H1 (cell line): ENCODE data around the gene MDFI. TPM values are rescaled to one million over a fixed set of nuclear protein-coding genes. Genes with fewer than 3 reads are reported as not detected.

Experiments used
- CTCF ChIA-PET: fragments of 300-600 bp; sonication (Branson Sonifier 250); formaldehyde crosslinking; loops from one replicate; lab custom pipeline; 2021; ENCODE audit not compliant: partially characterized antibody; lab: Charles Lee
- POLR2A ChIA-PET: fragments of 300-600 bp; sonication (Branson Sonifier 250); formaldehyde crosslinking; loops from one replicate; lab custom pipeline; 2021; ENCODE audit warnings: inconsistent platforms; ENCODE audit not compliant: partially characterized antibody; lab: Charles Lee
- DNase-seq, 2 experiments: peaks; one replicate each; pipeline versions ENCODE4 v3.0.0 to v3.0.0-alpha.2; 2010 to 2022; ENCODE audit warnings: low spot score in 2 of 2, low read depth in 1 of 2, mixed read lengths in 1 of 2
- FAIRE-seq: peaks from 2 replicates; lab custom pipeline; 2011; peaks lifted over from hg19 to GRCh38; lab: Jason Lieb, UNC
- H2AFZ ChIP-seq: 2 replicates; pipeline ENCODE4 v1.8.1; 2012; ENCODE audit warnings: low read length, inconsistent platforms
- H2AK5ac ChIP-seq: 2 replicates; pipeline ENCODE4 v1.6.1; 2013; ENCODE audit warnings: low read depth, low read length
- H2BK120ac ChIP-seq: replicated peaks from 2 replicates; pipeline ENCODE3; 2013; ENCODE audit warnings: low read depth, low read length, inconsistent platforms
- H2BK12ac ChIP-seq: 2 replicates; pipeline ENCODE4 v1.6.1; 2013; ENCODE audit warnings: low read depth, low read length
- H2BK15ac ChIP-seq: 2 replicates; pipeline ENCODE4 v1.6.1; 2013; ENCODE audit warnings: low read length
- H2BK20ac ChIP-seq: 2 replicates; pipeline ENCODE4 v1.6.1; 2013; ENCODE audit warnings: low read length
- H2BK5ac ChIP-seq: 2 replicates; pipeline ENCODE4 v1.6.1; 2013; ENCODE audit warnings: low read depth, low read length
- H3K14ac ChIP-seq: 2 replicates; pipeline ENCODE4 v1.6.1; 2013; ENCODE audit warnings: inconsistent platforms; ENCODE audit not compliant: insufficient read length
- H3K18ac ChIP-seq: 2 replicates; pipeline ENCODE4 v1.6.1; 2013; ENCODE audit warnings: low read length; ENCODE audit errors: extremely low read depth
- H3K23ac ChIP-seq: 2 replicates; pipeline ENCODE4 v1.6.1; 2013; ENCODE audit warnings: inconsistent platforms; ENCODE audit not compliant: insufficient read length
- H3K23me2 ChIP-seq: 2 replicates; pipeline ENCODE4 v1.6.1; 2013; ENCODE audit warnings: low read depth, low read length
- H3K27ac ChIP-seq: 2 replicates; pipeline ENCODE4 v1.6.1; 2011; ENCODE audit warnings: low read depth, low read length, inconsistent platforms
- H3K27me3 ChIP-seq, 4 experiments: replicated peaks in 1 of 4; 1 replicate in 1 of 4; 2 replicates in 3 of 4; pipeline versions ENCODE4 v1.6.1 to v1.8.1; 2011 to 2013; ENCODE audit warnings: low read length in 3 of 4, mild to moderate bottlenecking in 3 of 4, inconsistent platforms in 2 of 4, mixed read lengths in 2 of 4, moderate library complexity in 1 of 4; ENCODE audit not compliant: control insufficient read depth in 3 of 4, insufficient read depth in 3 of 4; ENCODE audit errors: extremely low read depth in 1 of 4
- H3K36me3 ChIP-seq, 4 experiments: 2 replicates each; pipeline versions ENCODE4 v1.6.1 to v1.8.1; 2011 to 2013; ENCODE audit warnings: mild to moderate bottlenecking in 4 of 4, low read length in 3 of 4, moderate library complexity in 2 of 4, control low read depth in 1 of 4, inconsistent platforms in 1 of 4; ENCODE audit not compliant: insufficient read depth in 4 of 4, control insufficient read depth in 2 of 4
- H3K4ac ChIP-seq: replicated peaks from 2 replicates; pipeline ENCODE3; 2013; ENCODE audit warnings: low read length, low read depth, mixed read lengths, inconsistent platforms; ENCODE audit not compliant: insufficient read length
- H3K4me1 ChIP-seq, 4 experiments: replicated peaks in 1 of 4; 1 replicate in 1 of 4; 2 replicates in 3 of 4; pipeline versions ENCODE4 v1.6.1 to v1.8.1; 2011 to 2013; ENCODE audit warnings: low read length in 3 of 4, inconsistent platforms in 2 of 4, mixed read lengths in 1 of 4; ENCODE audit not compliant: insufficient read depth in 4 of 4, control insufficient read depth in 3 of 4
- H3K4me2 ChIP-seq, 2 experiments: 2 replicates each; pipeline versions ENCODE4 v1.6.1 to v1.8.1; 2011 to 2013; ENCODE audit warnings: low read depth in 2 of 2, low read length in 2 of 2, control low read depth in 1 of 2, inconsistent platforms in 1 of 2, mild to moderate bottlenecking in 1 of 2; ENCODE audit not compliant: insufficient read depth in 1 of 2
- H3K4me3 ChIP-seq, 4 experiments: fragments of 200-600, 300-600 bp in 1 of 4; sonication (generic), shearing (Covaris generic), sonication (Bioruptor Twin) in 1 of 4; 2 replicates each; pipeline versions ENCODE4 v1.5.1 to v1.8.1; 2011 to 2016; ENCODE audit warnings: low read length in 4 of 4, low read depth in 3 of 4, control low read depth in 2 of 4, inconsistent platforms in 2 of 4, mild to moderate bottlenecking in 2 of 4, mixed read lengths in 1 of 4, moderate library complexity in 1 of 4; ENCODE audit not compliant: insufficient read depth in 2 of 4; ENCODE audit errors: extremely low read depth in 1 of 4
- H3K56ac ChIP-seq: replicated peaks from 2 replicates; pipeline ENCODE3; 2013; ENCODE audit warnings: low read depth, mild to moderate bottlenecking, mixed read lengths, low read length, inconsistent platforms; ENCODE audit not compliant: insufficient read length
- H3K79me1 ChIP-seq: 2 replicates; pipeline ENCODE4 v1.6.1; 2013; ENCODE audit warnings: low read depth, low read length, control low read depth
- H3K79me2 ChIP-seq, 2 experiments: 2 replicates each; pipeline versions ENCODE4 v1.6.1 to v1.8.1; 2012 to 2013; ENCODE audit warnings: low read length in 2 of 2, mild to moderate bottlenecking in 2 of 2, inconsistent platforms in 1 of 2; ENCODE audit not compliant: insufficient read depth in 2 of 2, control insufficient read depth in 1 of 2
- H3K9ac ChIP-seq, 4 experiments: replicated peaks in 1 of 4; 1 replicate in 1 of 4; 2 replicates in 3 of 4; pipeline versions ENCODE4 v1.6.1 to v1.8.1; 2011 to 2013; ENCODE audit warnings: low read depth in 3 of 4, low read length in 3 of 4, control low read depth in 2 of 4, mild to moderate bottlenecking in 2 of 4, moderate library complexity in 2 of 4, inconsistent platforms in 1 of 4; ENCODE audit errors: extremely low read depth in 1 of 4
- H3K9me3 ChIP-seq, 2 experiments: 2 replicates each; pipeline versions ENCODE4 v1.6.1 to v1.8.1; 2012 to 2013; ENCODE audit warnings: mild to moderate bottlenecking in 2 of 2, moderate library complexity in 2 of 2, control low read depth in 1 of 2, inconsistent platforms in 1 of 2, low read depth in 1 of 2, low read length in 1 of 2, mixed read lengths in 1 of 2; ENCODE audit not compliant: insufficient read depth in 2 of 2
- H4K20me1 ChIP-seq, 2 experiments: replicated peaks in 1 of 2; 2 replicates each; pipeline versions ENCODE3 to v1.8.1; 2011 to 2013; ENCODE audit warnings: inconsistent platforms in 2 of 2, low read length in 2 of 2, mild to moderate bottlenecking in 1 of 2; ENCODE audit not compliant: insufficient read depth in 2 of 2, control insufficient read depth in 1 of 2
- H4K5ac ChIP-seq: 2 replicates; pipeline ENCODE4 v1.6.1; 2013; ENCODE audit warnings: low read length, low read depth, mixed read lengths, inconsistent platforms; ENCODE audit not compliant: insufficient read length
- H4K8ac ChIP-seq: 2 replicates; pipeline ENCODE4 v1.8.0; 2013; ENCODE audit warnings: mild to moderate bottlenecking, moderate library complexity, low read length, inconsistent platforms; ENCODE audit not compliant: insufficient read depth; ENCODE audit errors: extremely low read depth
- H4K91ac ChIP-seq: replicated peaks from 2 replicates; pipeline ENCODE3; 2013; ENCODE audit warnings: low read length, mixed read lengths, inconsistent platforms; ENCODE audit not compliant: insufficient read length
- CEBPB ChIP-seq: IDR thresholded peaks from 2 replicates; pipeline ENCODE4 v1.6.1; 2012; ENCODE audit warnings: low read depth, low read length
- EZH2 ChIP-seq: fragments of 200-600 bp; sonication (generic); IDR thresholded peaks from 2 replicates; pipeline ENCODE4 v1.7.1; 2012; ENCODE audit warnings: low read depth, mild to moderate bottlenecking, moderate library complexity, low read length, inconsistent platforms; ENCODE audit not compliant: severe bottlenecking
- POLR2AphosphoS5 ChIP-seq: IDR thresholded peaks from 2 replicates; pipeline ENCODE4 v1.6.1; 2011; ENCODE audit warnings: low read depth, low read length
- WGBS, 2 experiments: shearing (Covaris generic) in 1 of 2; methylation state at CpG; one replicate each; pipeline versions ENCODE4 v1.1.6 to v1.1.7; 2013 to 2015; ENCODE audit warnings: low lambda C conversion rate in 2 of 2, mixed read lengths in 2 of 2, inconsistent platforms in 1 of 2, low coverage in 1 of 2, missing lambda C conversion rate in 1 of 2; ENCODE audit not compliant: insufficient replicate concordance in 2 of 2, insufficient coverage in 1 of 2, insufficient read length in 1 of 2; ENCODE audit errors: extremely low coverage in 1 of 2, missing lambda C conversion rate in 1 of 2; 5-methylcytosine and 5-hydroxymethylcytosine counted together
- polyA plus RNA-seq, 7 experiments: library from polyadenylated mRNA; depleted of rRNA in 3 of 7; stranded (reverse) in 5 of 7; unstranded in 2 of 7; fragments of >200 nt in 5 of 7; fragments of 200-250 nt in 2 of 7; gene quantifications; 1 replicate in 5 of 7; 2 replicates in 1 of 7; 4 replicates in 1 of 7; pipeline versions ENCODE4 v1.2.1 to v1.2.3, GENCODE V29; 2011 to 2013; ENCODE audit warnings: missing spikeins in 2 of 7, mixed read lengths in 2 of 7
- total RNA-seq: library from RNA; stranded (reverse); fragmentation: NEBNext Ultra II Directional; extraction: Animal tissue kit (Norgen Biotek cat#: 25700); gene quantifications from 2 replicates; pipeline ENCODE4 v1.2.1, GENCODE V29; 2021

MDFI gene
- total and polyA plus RNA-seq, 2 of the 8 experiments (the other 6 are each of a cell fraction or from before 2014, with no cell fraction given): 41.0 to 65.6 TPM

DNA sequence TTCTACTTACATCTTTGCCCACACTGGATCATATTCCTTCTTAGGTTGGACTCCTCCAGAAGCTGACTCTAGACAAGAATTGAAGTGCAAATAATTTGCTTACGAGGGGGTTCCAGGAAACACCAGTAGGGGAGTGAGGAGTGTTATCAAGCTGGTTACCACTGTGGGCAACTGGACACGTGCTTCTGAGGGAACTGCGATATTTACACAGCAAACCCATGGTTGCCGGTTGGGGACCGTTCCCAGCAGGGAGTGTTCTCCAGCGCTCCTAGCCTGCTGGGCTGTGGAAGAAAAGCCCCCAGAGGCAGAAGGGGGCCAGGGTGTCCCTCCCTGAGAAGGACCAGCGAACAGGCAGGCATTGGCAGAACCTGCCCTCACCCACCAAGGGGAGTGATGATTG, 21.7 kb downstream of the MDFI start:
- Histone ChIP-seq H3K79me2 (no peaks in the 10 kb centered on the region), H2BK15ac (no peak overlapping the region), H3K14ac (no peak overlapping the region), H2BK120ac (no peak overlapping the region), H3K9ac (no peak overlapping the region), H4K20me1 (no peaks in the 10 kb centered on the region), H2BK5ac (no peak overlapping the region), H4K5ac (no peak overlapping the region), H2AFZ (no peak overlapping the region), H3K4me3 (no peak overlapping the region), H2AK5ac (no peak overlapping the region), H3K27ac (no peak overlapping the region), H3K18ac (no peak overlapping the region), H3K27me3 (no peaks in the 10 kb centered on the region; a peak in 1 of 7 replicates), H3K36me3 (no peaks in the 10 kb centered on the region), H3K79me1 (no peaks in the 10 kb centered on the region), H3K23ac (no peak overlapping the region), H3K9me3 (no peaks in the 10 kb centered on the region), H3K4me1 (peaks cover 0 to 11% (median 6%) of the 10 kb centered on the region in 4 experiments; a peak in 6 of 7 replicates), H3K23me2 (peaks cover 2% of the 10 kb centered on the region; the same call in 1 of the 2 replicates), H2BK20ac (no peak overlapping the region; the same call in 1 of the 2 replicates), H4K91ac (no peak overlapping the region), H3K4me2 (no peak overlapping the region), H4K8ac (no peak overlapping the region), H3K56ac (no peak overlapping the region), H3K4ac (no peak overlapping the region), H2BK12ac (no peak overlapping the region)
- ChIA-PET CTCF (interaction anchor here (1.4 to 3.5 kb wide), 2 partner anchors 24 to 58 kb away, joined by 6 to 16 read pairs; no protein-coding TSS in a partner anchor), POLR2A (no interaction called here)
- 86% methylated on average over 7 of the region's 7 CpGs; no CpG with 5 or more reads in 1 of the 2 experiments for WGBS, 2 experiments
- DNase-seq (no peak), FAIRE-seq (no peak)
- TF ChIP-seq POLR2AphosphoS5 (no peak), CEBPB (no peak), EZH2 (no peak)
